ENCODE results near the gene ZNF354C. TPM values are rescaled to one million over a fixed set of nuclear protein-coding genes. Genes with fewer than 3 reads are reported as not detected.

Gene ZNF354C
- total RNA-seq, 5 donors from 2014 or later (not counting 1 experiment from before 2014, with no cell fraction given): 5.3 to 9.3 (median 8.1) TPM

- Mint-ChIP-seq H3K4me1 (no peaks in the 10 kb centered on the region), H3K9me3 (peaks cover 0 to 5% (median 0%) of the 10 kb centered on the region in 3 donors), H3K27ac (no peak overlapping the region), H3K4me3 (no peak overlapping the region), H3K36me3 (peaks cover 3% of the 10 kb centered on the region), H3K27me3 (no peaks in the 10 kb centered on the region)
- ChIA-PET CTCF (no interaction called here), POLR2A (no interaction called here)
- Histone ChIP-seq H3K9me3 (no peaks in the 10 kb centered on the region), H3K27ac (ENCODE audit: low read length) (no peak overlapping the region), H3K36me3 (ENCODE audit: control insufficient read depth in 2 of 2, extremely low read depth in 1 of 2, insufficient read depth in 1 of 2, low read length in 1 of 2) (no peaks in the 10 kb centered on the region), H3K4me3 (ENCODE audit: control insufficient read depth in 1 of 2, extremely low read depth in 1 of 2, low read length in 1 of 2) (no peak overlapping the region), H3K4me1 (ENCODE audit: control insufficient read depth in 1 of 2, extremely low read depth in 1 of 2, insufficient read depth in 2 of 2, low read length in 2 of 2) (no peaks in the 10 kb centered on the region), H3K27me3 (replicated peaks in 1 of 2; ENCODE audit: control insufficient read depth in 2 of 2, extremely low read depth in 1 of 2, insufficient read depth in 2 of 2, low read length in 1 of 2) (peaks cover 0 to 11% of the 10 kb centered on the region in 2 experiments)
- WGBS (ENCODE audit: insufficient coverage): 93% methylated on average over 16 of the region's 19 CpGs
- ATAC-seq (replicated peaks in 1 of 4): no peak
- no peak for DNase-seq
Observed at GRCh38 chr5:179122411-179123108, 62.4 kb downstream of the ZNF354C start.

GRCh38 chr5:179123109-179123426, 62.9 kb downstream of the ZNF354C start:
- H3K4me3 Mint-ChIP-seq: no peak overlapping the region
- H3K27ac Mint-ChIP-seq: no peak overlapping the region
- H3K36me3 Mint-ChIP-seq: peaks cover 3% of the 10 kb centered on the region
- DNase-seq (no peak), ATAC-seq (replicated peaks in 1 of 4) (no peak)
- 73% methylated on average over 2 of the region's 2 CpGs for WGBS (ENCODE audit: insufficient coverage)
- POLR2A ChIA-PET: no interaction called here
- Histone ChIP-seq H3K4me3 (ENCODE audit: control insufficient read depth in 1 of 2, extremely low read depth in 1 of 2, low read length in 1 of 2) (no peak overlapping the region), H3K36me3 (ENCODE audit: control insufficient read depth in 2 of 2, extremely low read depth in 1 of 2, insufficient read depth in 1 of 2, low read length in 1 of 2) (no peaks in the 10 kb centered on the region), H3K9me3 (no peaks in the 10 kb centered on the region), H3K4me1 (ENCODE audit: control insufficient read depth in 1 of 2, extremely low read depth in 1 of 2, insufficient read depth in 2 of 2, low read length in 2 of 2) (no peaks in the 10 kb centered on the region), H3K27me3 (replicated peaks in 1 of 2; ENCODE audit: control insufficient read depth in 2 of 2, extremely low read depth in 1 of 2, insufficient read depth in 2 of 2, low read length in 1 of 2) (peaks cover 0 to 11% of the 10 kb centered on the region in 2 experiments), H3K27ac (ENCODE audit: low read length) (no peak overlapping the region)
- H3K4me1 Mint-ChIP-seq: no peaks in the 10 kb centered on the region
- CTCF ChIA-PET: no interaction called here
- peaks cover 0 to 5% (median 0%) of the 10 kb centered on the region in 3 donors for H3K9me3 Mint-ChIP-seq
- H3K27me3 Mint-ChIP-seq: peaks cover 0 to 4% of the 10 kb centered on the region in 2 donors

GRCh38 chr5:179123491-179124272, 63.5 kb downstream of the ZNF354C start:
- Histone ChIP-seq H3K4me1 (ENCODE audit: control insufficient read depth in 1 of 2, extremely low read depth in 1 of 2, insufficient read depth in 2 of 2, low read length in 2 of 2) (no peaks in the 10 kb centered on the region), H3K9me3 (no peaks in the 10 kb centered on the region), H3K36me3 (ENCODE audit: control insufficient read depth in 2 of 2, extremely low read depth in 1 of 2, insufficient read depth in 1 of 2, low read length in 1 of 2) (no peaks in the 10 kb centered on the region), H3K27ac (ENCODE audit: low read length) (no peak overlapping the region), H3K4me3 (ENCODE audit: control insufficient read depth in 1 of 2, extremely low read depth in 1 of 2, low read length in 1 of 2) (no peak overlapping the region), H3K27me3 (replicated peaks in 1 of 2; ENCODE audit: control insufficient read depth in 2 of 2, extremely low read depth in 1 of 2, insufficient read depth in 2 of 2, low read length in 1 of 2) (peaks cover 0 to 11% of the 10 kb centered on the region in 2 experiments)
- POLR2A ChIA-PET: no interaction called here
- ATAC-seq (replicated peaks in 1 of 4) (no peak), DNase-seq (no peak)
- Mint-ChIP-seq H3K4me1 (no peaks in the 10 kb centered on the region), H3K36me3 (peaks cover 3% of the 10 kb centered on the region), H3K4me3 (no peak overlapping the region), H3K27ac (no peak overlapping the region), H3K27me3 (peaks cover 0 to 4% of the 10 kb centered on the region in 2 donors), H3K9me3 (peaks cover 0 to 5% (median 0%) of the 10 kb centered on the region in 3 donors)
- CTCF ChIA-PET: no interaction called here
- WGBS (ENCODE audit: insufficient coverage): 96% methylated on average over 12 of the region's 19 CpGs

- peaks cover 0 to 5% (median 0%) of the 10 kb centered on the region in 3 donors for H3K9me3 Mint-ChIP-seq
- 85% methylated on average over 20 of the region's 21 CpGs for WGBS (ENCODE audit: insufficient coverage)
- no peak overlapping the region for H3K27ac ChIP-seq (ENCODE audit: low read length)
- POLR2A ChIA-PET: no interaction called here
- CTCF ChIA-PET: no interaction called here
- no peak overlapping the region for H3K27ac Mint-ChIP-seq
- DNase-seq (no peak), ATAC-seq (replicated peaks in 1 of 4) (no peak)
- H3K9me3 ChIP-seq: no peaks in the 10 kb centered on the region
- H3K27me3 ChIP-seq (replicated peaks in 1 of 2; ENCODE audit: control insufficient read depth in 2 of 2, extremely low read depth in 1 of 2, insufficient read depth in 2 of 2, low read length in 1 of 2): peaks cover 0 to 11% of the 10 kb centered on the region in 2 experiments
- H3K36me3 ChIP-seq (ENCODE audit: control insufficient read depth in 2 of 2, extremely low read depth in 1 of 2, insufficient read depth in 1 of 2, low read length in 1 of 2): no peaks in the 10 kb centered on the region
- peaks cover 3% of the 10 kb centered on the region for H3K36me3 Mint-ChIP-seq
- no peak overlapping the region for H3K4me3 Mint-ChIP-seq
- no peak overlapping the region for H3K4me3 ChIP-seq (ENCODE audit: control insufficient read depth in 1 of 2, extremely low read depth in 1 of 2, low read length in 1 of 2)
- peaks cover 0 to 4% of the 10 kb centered on the region in 2 donors for H3K27me3 Mint-ChIP-seq
- H3K4me1 ChIP-seq (ENCODE audit: control insufficient read depth in 1 of 2, extremely low read depth in 1 of 2, insufficient read depth in 2 of 2, low read length in 2 of 2): no peaks in the 10 kb centered on the region
- H3K4me1 Mint-ChIP-seq: no peaks in the 10 kb centered on the region
Observed at GRCh38 chr5:179124273-179124852, 64.2 kb downstream of the ZNF354C start.

- ATAC-seq (replicated peaks in 1 of 4) (no peak), DNase-seq (no peak)
- no peak overlapping the region for H3K27ac ChIP-seq (ENCODE audit: low read length)
- POLR2A ChIA-PET: no interaction called here
- no peak overlapping the region for H3K4me3 ChIP-seq (ENCODE audit: control insufficient read depth in 1 of 2, extremely low read depth in 1 of 2, low read length in 1 of 2)
- no peaks in the 10 kb centered on the region for H3K4me1 ChIP-seq (ENCODE audit: control insufficient read depth in 1 of 2, extremely low read depth in 1 of 2, insufficient read depth in 2 of 2, low read length in 2 of 2)
- Mint-ChIP-seq H3K27me3 (peaks cover 0 to 4% of the 10 kb centered on the region in 2 donors), H3K36me3 (peaks cover 1% of the 10 kb centered on the region), H3K9me3 (peaks cover 0 to 2% (median 0%) of the 10 kb centered on the region in 3 donors), H3K4me1 (no peaks in the 10 kb centered on the region), H3K27ac (no peak overlapping the region), H3K4me3 (no peak overlapping the region)
- H3K9me3 ChIP-seq: no peaks in the 10 kb centered on the region
- H3K27me3 ChIP-seq (replicated peaks in 1 of 2; ENCODE audit: control insufficient read depth in 2 of 2, extremely low read depth in 1 of 2, insufficient read depth in 2 of 2, low read length in 1 of 2): peaks cover 0 to 8% of the 10 kb centered on the region in 2 experiments
- no peaks in the 10 kb centered on the region for H3K36me3 ChIP-seq (ENCODE audit: control insufficient read depth in 2 of 2, extremely low read depth in 1 of 2, insufficient read depth in 1 of 2, low read length in 1 of 2)
- CTCF ChIA-PET: no interaction called here
- 90% methylated on average over 43 of the region's 43 CpGs for WGBS (ENCODE audit: insufficient coverage)
Observed at GRCh38 chr5:179124853-179125788, 64.9 kb downstream of the ZNF354C start.
